IMR-90 (cell line): ENCODE data around the gene IFITM10. TPM values are rescaled to one million over a fixed set of nuclear protein-coding genes. Genes with fewer than 3 reads are reported as not detected.

ENCODE experiments used
- ATAC-seq: fragments of 200-7000 bp; cut with Tn5 transposase; 2 replicates; pipeline ENCODE4 v1.9.1; 2020; ENCODE audit warnings: low read depth, mild to moderate bottlenecking, moderate library complexity
- BruUV-seq: library from RNA; stranded (reverse); fragments of 400-500 nt; replicated peaks from 2 replicates; lab custom pipeline; 2021; lab: Mats Ljungman, UMichigan
- CTCF ChIA-PET: fragments of 300-600 bp; formaldehyde crosslinking; extraction: SDS; loops from one replicate; lab custom pipeline; 2021; ENCODE audit warnings: antibody characterized with exemption; lab: Yijun Ruan, JAX
- POLR2A ChIA-PET: fragments of 300-600 bp; sonication (Branson Sonifier 250); formaldehyde crosslinking; loops from one replicate; lab custom pipeline; 2022; ENCODE audit warnings: antibody characterized with exemption; ENCODE audit not compliant: unreplicated experiment; lab: Charles Lee
- DNase-seq: peaks from one replicate; pipeline ENCODE4 v3.0.0; 2013
- H2AFZ ChIP-seq: replicated peaks from 2 replicates; pipeline ENCODE3; 2013; ENCODE audit warnings: low read length, mild to moderate bottlenecking; ENCODE audit not compliant: poor library complexity
- H2AK5ac ChIP-seq: 2 replicates; pipeline ENCODE4 v1.6.1; 2013; ENCODE audit warnings: low read depth, low read length, inconsistent platforms
- H2AK9ac ChIP-seq: replicated peaks from 2 replicates; pipeline ENCODE3; 2013; ENCODE audit warnings: mild to moderate bottlenecking, low read depth, low read length, moderate library complexity; ENCODE audit not compliant: poor library complexity
- H2BK120ac ChIP-seq: 2 replicates; pipeline ENCODE4 v1.6.1; 2013; ENCODE audit warnings: low read depth, low read length, inconsistent platforms
- H2BK15ac ChIP-seq: 3 replicates; pipeline ENCODE4 v1.6.1; 2013; ENCODE audit warnings: low read depth, low read length, inconsistent platforms
- H2BK20ac ChIP-seq: 2 replicates; pipeline ENCODE4 v1.6.1; 2013; ENCODE audit warnings: low read depth, mild to moderate bottlenecking, inconsistent platforms, low read length, moderate library complexity
- H2BK5ac ChIP-seq: 2 replicates; pipeline ENCODE4 v1.6.1; 2013; ENCODE audit warnings: mild to moderate bottlenecking, low read depth, low read length, inconsistent platforms; ENCODE audit not compliant: poor library complexity, severe bottlenecking
- H3K14ac ChIP-seq: replicated peaks from 2 replicates; pipeline ENCODE4 v1.6.1; 2013; ENCODE audit warnings: low read depth, low read length, inconsistent platforms
- H3K18ac ChIP-seq: 2 replicates; pipeline ENCODE4 v1.6.1; 2013; ENCODE audit warnings: low read depth, low read length, control low read depth
- H3K23ac ChIP-seq: 2 replicates; pipeline ENCODE4 v1.6.1; 2013; ENCODE audit warnings: low read depth, low read length, inconsistent platforms
- H3K27ac ChIP-seq: 2 replicates; pipeline ENCODE4 v1.5.1; 2013; ENCODE audit warnings: mild to moderate bottlenecking, control low read depth, low read length; ENCODE audit not compliant: insufficient read depth
- H3K27me3 ChIP-seq: 2 replicates; pipeline ENCODE4 v1.6.1; 2013; ENCODE audit warnings: low read length; ENCODE audit not compliant: control insufficient read depth, insufficient read depth
- H3K36me3 ChIP-seq: 2 replicates; pipeline ENCODE4 v1.6.1; 2013; ENCODE audit warnings: low read length, mixed read lengths; ENCODE audit not compliant: control insufficient read depth, insufficient read depth
- H3K4ac ChIP-seq: 2 replicates; pipeline ENCODE4 v1.6.1; 2013; ENCODE audit warnings: low read depth, low read length, inconsistent platforms
- H3K4me1 ChIP-seq: 2 replicates; pipeline ENCODE4 v1.6.1; 2013; ENCODE audit warnings: low read length, mixed read lengths; ENCODE audit not compliant: control insufficient read depth, insufficient read depth
- H3K4me2 ChIP-seq: 2 replicates; pipeline ENCODE4 v1.6.1; 2013; ENCODE audit warnings: low read depth, mild to moderate bottlenecking, control low read depth, low read length, moderate library complexity
- H3K4me3 ChIP-seq: 2 replicates; pipeline ENCODE4 v1.5.1; 2013; ENCODE audit warnings: low read depth, mild to moderate bottlenecking, control low read depth, low read length, moderate library complexity; ENCODE audit not compliant: insufficient read depth
- H3K56ac ChIP-seq: 2 replicates; pipeline ENCODE4 v1.6.1; 2013; ENCODE audit warnings: low read length, inconsistent platforms; ENCODE audit not compliant: insufficient read depth; ENCODE audit errors: extremely low read depth
- H3K79me1 ChIP-seq, 2 experiments: 2 replicates each; pipeline ENCODE4 v1.6.1; 2013; ENCODE audit warnings: low read length in 2 of 2, inconsistent platforms in 1 of 2, low read depth in 1 of 2
- H3K9ac ChIP-seq: 2 replicates; pipeline ENCODE4 v1.6.1; 2013; ENCODE audit warnings: low read depth, low read length, control low read depth
- H3K9me1 ChIP-seq: 2 replicates; pipeline ENCODE4 v1.6.1; 2013; ENCODE audit warnings: low read length, inconsistent platforms; ENCODE audit not compliant: insufficient read depth
- H3K9me3 ChIP-seq: 2 replicates; pipeline ENCODE4 v1.6.1; 2013; ENCODE audit warnings: low read length; ENCODE audit not compliant: control insufficient read depth, insufficient read depth
- H4K20me1 ChIP-seq: 2 replicates; pipeline ENCODE4 v1.6.1; 2013; ENCODE audit warnings: low read length, inconsistent platforms; ENCODE audit not compliant: insufficient read depth
- H4K5ac ChIP-seq: 2 replicates; pipeline ENCODE4 v1.6.1; 2013; ENCODE audit warnings: mild to moderate bottlenecking, low read depth, low read length, control low read depth
- H4K8ac ChIP-seq, 2 experiments: 2 replicates each; pipeline ENCODE4 v1.6.1; 2013; ENCODE audit warnings: low read depth in 2 of 2, low read length in 2 of 2, control low read depth in 1 of 2, inconsistent platforms in 1 of 2
- H4K91ac ChIP-seq: 2 replicates; pipeline ENCODE4 v1.6.1; 2013; ENCODE audit warnings: low read depth, low read length, inconsistent platforms; ENCODE audit not compliant: insufficient read depth
- BHLHE40 ChIP-seq: fragments of 150-350 bp; IDR thresholded peaks from 2 replicates; pipeline ENCODE4 v1.6.1; 2016; ENCODE audit warnings: mild to moderate bottlenecking, low read depth, low read length
- CEBPB ChIP-seq: IDR thresholded peaks from 2 replicates; pipeline ENCODE4 v1.6.1; 2012; ENCODE audit warnings: low read depth, low read length, improper control_type of control experiment
- CHD1 ChIP-seq: IDR thresholded peaks from 2 replicates; pipeline ENCODE4 v1.6.1; 2012; ENCODE audit warnings: low read depth, low read length, improper control_type of control experiment
- FOS ChIP-seq: fragments of 150-350 bp; IDR thresholded peaks from 2 replicates; pipeline ENCODE4 v1.6.1; 2016; ENCODE audit warnings: low read depth, low read length
- MAFK ChIP-seq: IDR thresholded peaks from 2 replicates; pipeline ENCODE4 v1.6.1; 2012; ENCODE audit warnings: low read depth, low read length, improper control_type of control experiment
- MAZ ChIP-seq: IDR thresholded peaks from 2 replicates; pipeline ENCODE4 v1.6.1; 2012; ENCODE audit warnings: low read depth, mild to moderate bottlenecking, low read length, improper control_type of control experiment, moderate library complexity, borderline replicate concordance
- MXI1 ChIP-seq: IDR thresholded peaks from 2 replicates; pipeline ENCODE4 v1.6.1; 2012; ENCODE audit warnings: low read depth, mild to moderate bottlenecking, low read length, moderate library complexity, borderline replicate concordance
- NFE2L2 ChIP-seq: fragments of 150-350 bp; IDR thresholded peaks from 2 replicates; pipeline ENCODE4 v1.6.1; 2016; ENCODE audit warnings: low read depth, mild to moderate bottlenecking, low read length
- POLR2A ChIP-seq: IDR thresholded peaks from 2 replicates; pipeline ENCODE4 v1.6.1; 2012; ENCODE audit warnings: mild to moderate bottlenecking, low read depth, low read length
- RAD21 ChIP-seq: IDR thresholded peaks from 2 replicates; pipeline ENCODE4 v1.6.1; 2012; ENCODE audit warnings: low read length, improper control_type of control experiment
- RCOR1 ChIP-seq: IDR thresholded peaks from 2 replicates; pipeline ENCODE4 v1.6.1; 2012; ENCODE audit warnings: mild to moderate bottlenecking, low read length, improper control_type of control experiment; ENCODE audit not compliant: insufficient replicate concordance
- RFX5 ChIP-seq: IDR thresholded peaks from 2 replicates; pipeline ENCODE4 v1.8.0; 2012; ENCODE audit warnings: low read depth, mild to moderate bottlenecking, low read length, moderate library complexity
- SMC3 ChIP-seq: fragments of 150-350 bp; IDR thresholded peaks from 2 replicates; pipeline ENCODE4 v1.6.1; 2016; ENCODE audit warnings: low read depth, mild to moderate bottlenecking, antibody characterized with exemption, low read length, moderate library complexity
- whole genome bisulfite sequencing, 2 experiments: methylation state at CpG; one replicate each; pipeline versions ENCODE4 v1.1.5 to v1.1.7; 2013; ENCODE audit warnings: missing lambda C conversion rate in 2 of 2; ENCODE audit not compliant: insufficient read length in 1 of 2; ENCODE audit errors: extremely low coverage in 2 of 2; 5-methylcytosine and 5-hydroxymethylcytosine counted together
- dilution Hi-C: fragments of 300-500 bp; cut with HindIII; formaldehyde crosslinking; loops from one replicate; pipeline ENCODE4 v1.14.3; 2018; ENCODE audit warnings: low sequenced_read_pairs; ENCODE audit not compliant: unreplicated experiment
- in situ Hi-C: fragments of 300-500 bp; cut with MboI; formaldehyde crosslinking; loops from 3 replicates; pipeline ENCODE4 v1.14.3; 2019; ENCODE audit warnings: low sequenced_read_pairs, inconsistent platforms, mixed read lengths
- intact Hi-C: fragments of 100-400 bp; cut with micrococcal nuclease; formaldehyde crosslinking; loops from 2 replicates; pipeline ENCODE4 v1.10.0; 2022
- polyA plus RNA-seq, 3 experiments: library from polyadenylated mRNA; depleted of rRNA; stranded (reverse); fragments of >200 nt; gene quantifications; 2 replicates each; pipeline ENCODE4 v1.2.3, GENCODE V29; 2012; ENCODE audit warnings: low replicate concordance in 1 of 3
- total RNA-seq: library from RNA; depleted of rRNA; stranded (reverse); fragments of >200 nt; gene quantifications from 2 replicates; pipeline ENCODE4 v1.2.3, GENCODE V29; 2012
- TF ChIP-seq, protein P1 (sequence below): fragments of 150-350 bp; IDR thresholded peaks from 2 replicates; pipeline ENCODE4 v1.6.1; 2017; ENCODE audit warnings: mild to moderate bottlenecking, antibody characterized with exemption, low read length, low read depth
- TF ChIP-seq, protein P2 (sequence below): fragments of 150-350 bp; IDR thresholded peaks from 2 replicates; pipeline ENCODE4 v1.6.1; 2016; ENCODE audit warnings: low read depth, mild to moderate bottlenecking, low read length, moderate library complexity, borderline replicate concordance
- TF ChIP-seq, protein P3 (sequence below): conservative IDR thresholded peaks from 2 replicates; pipeline ENCODE4 v1.5.1; 2012; ENCODE audit warnings: mild to moderate bottlenecking, low read depth, low read length, improper control_type of control experiment

Gene IFITM10
- total and polyA plus RNA-seq, 2 of the 4 experiments (the other 2 are of a cell fraction): 0.15 to 0.18 TPM

DNA sequence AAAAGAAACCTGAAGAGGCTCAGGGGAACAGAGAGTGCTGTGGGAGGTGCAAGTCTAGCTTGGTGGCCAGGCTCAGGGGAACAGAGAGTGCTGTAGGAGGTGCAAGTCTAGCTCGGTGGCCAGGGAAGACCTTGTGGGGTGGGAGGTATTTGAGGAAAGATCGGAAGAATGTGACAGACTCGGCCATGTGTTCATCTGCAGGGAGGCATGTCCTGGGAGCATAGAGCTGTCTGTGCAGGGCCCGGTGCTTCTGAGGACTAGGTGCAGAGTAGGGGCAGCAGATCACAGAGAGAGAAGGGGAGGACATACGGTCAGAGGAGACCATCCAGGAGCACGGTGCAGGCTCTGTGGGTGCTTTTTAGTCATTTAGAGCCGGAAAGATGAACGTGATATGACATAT lies 10.8 kb downstream of the IFITM10 start:
- Histone ChIP-seq H2BK15ac (no peak overlapping the region), H2BK120ac (no peak overlapping the region), H2AK5ac (no peak overlapping the region), H3K56ac (no peak overlapping the region), H3K14ac (no peak overlapping the region), H3K4ac (no peak overlapping the region), H3K9me1 (no peaks in the 10 kb centered on the region), H3K4me3 (no peak overlapping the region), H4K20me1 (no peaks in the 10 kb centered on the region), H3K9me3 (peaks cover 17% of the 10 kb centered on the region), H3K18ac (no peak overlapping the region), H3K23ac (no peak overlapping the region), H4K91ac (no peak overlapping the region), H2AK9ac (no peak overlapping the region), H3K27ac (no peak overlapping the region), H4K5ac (no peak overlapping the region), H3K36me3 (no peaks in the 10 kb centered on the region), H3K27me3 (peaks cover 40% of the 10 kb centered on the region), H3K79me1 (no peaks in the 10 kb centered on the region), H3K4me1 (no peaks in the 10 kb centered on the region), H2BK20ac (no peak overlapping the region), H2AFZ (no peak overlapping the region), H3K9ac (no peak overlapping the region), H4K8ac (no peak overlapping the region), H3K4me2 (no peak overlapping the region), H2BK5ac (no peak overlapping the region)
- dilution Hi-C loops: no loop called here
- no peak for TF ChIP-seq MAFK
- TF ChIP-seq RCOR1: no peak
- TF ChIP-seq RAD21: no peak
- no peak for TF ChIP-seq NFE2L2
- TF ChIP-seq MXI1: no peak
- no peak for TF ChIP-seq SMC3
- TF ChIP-seq CHD1: no peak
- no peak for TF ChIP-seq FOS
- TF ChIP-seq, protein P1, sequence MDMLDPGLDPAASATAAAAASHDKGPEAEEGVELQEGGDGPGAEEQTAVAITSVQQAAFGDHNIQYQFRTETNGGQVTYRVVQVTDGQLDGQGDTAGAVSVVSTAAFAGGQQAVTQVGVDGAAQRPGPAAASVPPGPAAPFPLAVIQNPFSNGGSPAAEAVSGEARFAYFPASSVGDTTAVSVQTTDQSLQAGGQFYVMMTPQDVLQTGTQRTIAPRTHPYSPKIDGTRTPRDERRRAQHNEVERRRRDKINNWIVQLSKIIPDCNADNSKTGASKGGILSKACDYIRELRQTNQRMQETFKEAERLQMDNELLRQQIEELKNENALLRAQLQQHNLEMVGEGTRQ: no peak
- TF ChIP-seq CEBPB: no peak
- no peak for TF ChIP-seq BHLHE40
- no peak for TF ChIP-seq POLR2A
- TF ChIP-seq, protein P2, sequence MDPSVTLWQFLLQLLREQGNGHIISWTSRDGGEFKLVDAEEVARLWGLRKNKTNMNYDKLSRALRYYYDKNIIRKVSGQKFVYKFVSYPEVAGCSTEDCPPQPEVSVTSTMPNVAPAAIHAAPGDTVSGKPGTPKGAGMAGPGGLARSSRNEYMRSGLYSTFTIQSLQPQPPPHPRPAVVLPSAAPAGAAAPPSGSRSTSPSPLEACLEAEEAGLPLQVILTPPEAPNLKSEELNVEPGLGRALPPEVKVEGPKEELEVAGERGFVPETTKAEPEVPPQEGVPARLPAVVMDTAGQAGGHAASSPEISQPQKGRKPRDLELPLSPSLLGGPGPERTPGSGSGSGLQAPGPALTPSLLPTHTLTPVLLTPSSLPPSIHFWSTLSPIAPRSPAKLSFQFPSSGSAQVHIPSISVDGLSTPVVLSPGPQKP: no peak
- no peak for TF ChIP-seq MAZ
- TF ChIP-seq, protein P3, sequence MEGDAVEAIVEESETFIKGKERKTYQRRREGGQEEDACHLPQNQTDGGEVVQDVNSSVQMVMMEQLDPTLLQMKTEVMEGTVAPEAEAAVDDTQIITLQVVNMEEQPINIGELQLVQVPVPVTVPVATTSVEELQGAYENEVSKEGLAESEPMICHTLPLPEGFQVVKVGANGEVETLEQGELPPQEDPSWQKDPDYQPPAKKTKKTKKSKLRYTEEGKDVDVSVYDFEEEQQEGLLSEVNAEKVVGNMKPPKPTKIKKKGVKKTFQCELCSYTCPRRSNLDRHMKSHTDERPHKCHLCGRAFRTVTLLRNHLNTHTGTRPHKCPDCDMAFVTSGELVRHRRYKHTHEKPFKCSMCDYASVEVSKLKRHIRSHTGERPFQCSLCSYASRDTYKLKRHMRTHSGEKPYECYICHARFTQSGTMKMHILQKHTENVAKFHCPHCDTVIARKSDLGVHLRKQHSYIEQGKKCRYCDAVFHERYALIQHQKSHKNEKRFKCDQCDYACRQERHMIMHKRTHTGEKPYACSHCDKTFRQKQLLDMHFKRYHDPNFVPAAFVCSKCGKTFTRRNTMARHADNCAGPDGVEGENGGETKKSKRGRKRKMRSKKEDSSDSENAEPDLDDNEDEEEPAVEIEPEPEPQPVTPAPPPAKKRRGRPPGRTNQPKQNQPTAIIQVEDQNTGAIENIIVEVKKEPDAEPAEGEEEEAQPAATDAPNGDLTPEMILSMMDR: no peak
- no peak for TF ChIP-seq RFX5
- 70% methylated on average over 6 of the region's 8 CpGs; no CpG with 5 or more reads in 1 of the 2 experiments for WGBS, 2 experiments
- ChIA-PET POLR2A (no interaction called here), CTCF (no interaction called here)
- in situ Hi-C loops: no loop called here
- intact Hi-C loops: no loop called here
- ATAC-seq (no peak), DNase-seq (no peak)
- BruUV-seq: no TSS peak
